ENCODE data around the gene COX20.

The COX20 gene

DNA sequence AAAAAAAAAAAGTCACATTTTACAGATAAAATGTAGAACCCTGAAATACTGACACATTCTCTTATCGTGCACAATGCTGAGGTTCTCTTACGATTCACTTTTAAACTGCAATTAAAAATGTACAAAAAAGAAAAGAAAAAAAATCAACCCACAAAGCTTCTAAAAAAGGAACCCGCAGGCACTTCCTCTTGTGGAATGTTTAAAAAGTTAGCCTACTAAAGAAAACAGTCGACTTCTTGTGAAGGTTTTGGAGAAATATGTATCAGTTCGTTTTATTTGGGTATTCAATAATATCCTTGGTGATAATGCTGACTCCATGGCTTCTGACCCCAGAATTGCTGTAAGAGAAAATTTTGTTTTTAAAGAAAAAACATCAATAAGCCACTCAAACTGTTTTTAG lies 18.7 kb downstream of the COX20 start:
- no peaks in the 10 kb centered on the region for H3K27me3 Mint-ChIP-seq
- peak overlapping the region; percentile 23 for H3K4me3 Mint-ChIP-seq
- H3K4me1 Mint-ChIP-seq (ENCODE audit: low read depth), result peaks cover 90% of the 10 kb centered on the region
- H3K9me3 Mint-ChIP-seq, result no peaks in the 10 kb centered on the region
- peaks cover 100% of the 10 kb centered on the region for H3K36me3 Mint-ChIP-seq (ENCODE audit: low read depth)
- peak overlapping the region; percentile 64 for H3K27ac Mint-ChIP-seq
- DNase-seq, result no peak

- H3K27me3 Mint-ChIP-seq, result no peaks in the 10 kb centered on the region
- H3K9me3 Mint-ChIP-seq, result no peaks in the 10 kb centered on the region
- peaks cover 88% of the 10 kb centered on the region for H3K4me1 Mint-ChIP-seq (ENCODE audit: low read depth)
- no peak for DNase-seq
- peaks cover 100% of the 10 kb centered on the region for H3K36me3 Mint-ChIP-seq (ENCODE audit: low read depth)
- peak overlapping the region; percentile 92 for H3K4me3 Mint-ChIP-seq
- H3K27ac Mint-ChIP-seq, result peak overlapping the region; percentile 93
Observed at GRCh38 chr1:244854865-244855578, 19.6 kb downstream of the COX20 start.

DNA sequence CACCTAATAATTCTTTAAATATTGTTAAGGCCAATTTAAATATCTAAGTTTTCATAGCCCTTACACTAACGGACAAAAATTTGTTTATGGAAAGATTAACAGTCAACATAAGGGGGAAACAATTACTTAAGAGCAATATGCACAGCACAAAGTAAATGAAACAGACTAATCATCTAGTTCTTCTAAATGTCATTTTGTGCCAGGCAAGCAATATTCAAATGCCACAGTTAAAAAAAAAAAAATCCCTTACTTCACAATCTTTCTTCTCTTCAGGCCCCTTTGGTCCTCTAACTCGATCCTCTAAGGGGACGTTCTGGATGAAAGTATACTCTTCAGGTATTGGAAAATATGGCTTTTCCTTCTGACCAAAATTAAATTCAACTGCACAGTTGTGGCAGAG lies 22.3 kb downstream of the COX20 start:
- no peak for DNase-seq
- Mint-ChIP-seq H3K9me3 (no peaks in the 10 kb centered on the region), H3K4me1 (ENCODE audit: low read depth) (peaks cover 76% of the 10 kb centered on the region), H3K27me3 (no peaks in the 10 kb centered on the region), H3K4me3 (peak overlapping the region; percentile 92), H3K36me3 (ENCODE audit: low read depth) (peaks cover 100% of the 10 kb centered on the region), H3K27ac (peak overlapping the region; percentile 93)

GRCh38 chr1:244858357-244858756 lies 22.9 kb downstream of the COX20 start:
- DNase-seq, result no peak

DNA sequence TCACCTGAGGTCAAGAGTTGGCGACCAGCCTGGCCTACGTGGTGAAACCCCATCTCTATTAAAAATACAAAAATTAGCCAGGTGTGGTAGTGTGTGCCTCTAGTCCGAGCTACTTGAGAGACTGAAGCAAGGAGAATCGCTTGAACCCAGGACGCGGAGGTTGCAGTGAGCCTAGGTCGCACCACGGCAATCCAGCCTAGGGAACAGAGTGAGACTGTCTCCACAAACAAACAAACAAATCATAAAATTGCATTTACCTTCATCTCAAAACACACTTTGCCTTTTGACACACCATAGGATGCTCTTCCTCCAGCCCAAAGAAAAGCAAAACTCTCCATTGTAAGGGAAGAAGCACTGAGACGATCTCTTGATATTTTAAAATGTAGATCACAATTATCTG lies 24.6 kb downstream of the COX20 start:
- Mint-ChIP-seq H3K27me3 (no peaks in the 10 kb centered on the region), H3K4me3 (peak overlapping the region; percentile 92), H3K27ac (peak overlapping the region; percentile 99), H3K36me3 (ENCODE audit: low read depth) (peaks cover 86% of the 10 kb centered on the region), H3K9me3 (no peaks in the 10 kb centered on the region), H3K4me1 (ENCODE audit: low read depth) (peaks cover 61% of the 10 kb centered on the region)
- DNase-seq, result no peak

More at GRCh38 chr1:244858357-244858756, 22.9 kb downstream of the COX20 start:
- Mint-ChIP-seq H3K27me3 (no peaks in the 10 kb centered on the region), H3K27ac (peak overlapping the region; percentile 93), H3K36me3 (ENCODE audit: low read depth) (peaks cover 95% of the 10 kb centered on the region), H3K4me3 (peak overlapping the region; percentile 92), H3K4me1 (ENCODE audit: low read depth) (peaks cover 76% of the 10 kb centered on the region), H3K9me3 (no peaks in the 10 kb centered on the region)

- peak overlapping the region; percentile 92 for H3K4me3 Mint-ChIP-seq
Observed at GRCh38 chr1:244860914-244861610, 25.6 kb downstream of the COX20 start.

GRCh38 chr1:244861683-244862082 lies 26.2 kb downstream of the COX20 start:
- H3K9me3 Mint-ChIP-seq, result no peaks in the 10 kb centered on the region
- H3K4me3 Mint-ChIP-seq, result peak overlapping the region; percentile 92
- no peak for DNase-seq
- peaks cover 70% of the 10 kb centered on the region for H3K36me3 Mint-ChIP-seq (ENCODE audit: low read depth)
- H3K27me3 Mint-ChIP-seq, result no peaks in the 10 kb centered on the region
- peaks cover 60% of the 10 kb centered on the region for H3K4me1 Mint-ChIP-seq (ENCODE audit: low read depth)
- H3K27ac Mint-ChIP-seq, result peak overlapping the region; percentile 99

More at GRCh38 chr1:244860914-244861610, 25.6 kb downstream of the COX20 start:
- H3K36me3 Mint-ChIP-seq (ENCODE audit: low read depth), result peaks cover 77% of the 10 kb centered on the region
- H3K27me3 Mint-ChIP-seq, result no peaks in the 10 kb centered on the region
- peak overlapping the region; percentile 99 for H3K27ac Mint-ChIP-seq
- H3K9me3 Mint-ChIP-seq, result no peaks in the 10 kb centered on the region
- peaks cover 60% of the 10 kb centered on the region for H3K4me1 Mint-ChIP-seq (ENCODE audit: low read depth)
- no peak for DNase-seq

GRCh38 chr1:244862354-244862698 lies 26.9 kb downstream of the COX20 start:
- Mint-ChIP-seq H3K27ac (peak overlapping the region; percentile 99), H3K36me3 (ENCODE audit: low read depth) (peaks cover 64% of the 10 kb centered on the region), H3K4me1 (ENCODE audit: low read depth) (peaks cover 56% of the 10 kb centered on the region), H3K4me3 (peak overlapping the region; percentile 92), H3K27me3 (no peaks in the 10 kb centered on the region), H3K9me3 (no peaks in the 10 kb centered on the region)
- DNase-seq, result no peak

DNA sequence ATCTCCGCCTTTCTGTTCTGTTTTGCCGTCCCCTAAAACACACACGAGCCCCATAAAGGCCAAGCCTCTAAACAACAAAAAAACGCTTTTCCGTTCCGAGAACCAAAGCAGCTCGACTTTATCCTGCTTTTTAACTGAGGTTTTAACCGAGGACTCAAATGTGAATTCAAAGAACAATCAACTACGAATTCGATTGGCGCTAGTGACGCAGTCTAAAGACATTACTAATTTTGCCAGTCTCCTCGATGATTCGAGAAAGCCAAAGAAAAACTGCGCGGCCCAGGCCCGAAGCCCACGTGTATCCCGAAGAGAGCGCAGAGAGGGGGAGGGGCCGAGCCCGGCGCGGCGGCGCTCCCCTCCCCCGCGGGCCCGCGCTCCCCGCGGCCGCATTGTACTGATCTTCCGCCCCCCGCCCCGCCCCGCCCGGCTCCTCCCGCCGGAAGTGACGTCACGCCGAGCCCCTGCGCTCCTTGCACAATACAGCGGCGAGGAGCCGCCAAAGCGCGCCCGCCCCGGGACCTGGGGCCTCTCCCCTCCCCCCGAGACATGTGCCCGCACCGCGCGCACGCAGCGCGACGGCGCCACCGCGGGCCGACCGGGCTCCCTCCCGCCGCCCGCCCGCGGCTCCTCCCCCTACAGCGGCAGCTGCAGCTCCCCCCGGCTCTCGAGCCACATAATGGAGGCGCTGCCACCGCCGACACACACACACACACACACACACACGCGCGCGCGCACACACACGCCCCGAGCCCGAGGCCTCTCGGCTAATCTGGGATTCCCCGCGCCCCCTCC lies 27.4 kb downstream of the COX20 start:
- no peaks in the 10 kb centered on the region for H3K9me3 Mint-ChIP-seq
- peak; percentile 97 for DNase-seq
- H3K4me3 Mint-ChIP-seq, result peak overlapping the region; percentile 92
- no peaks in the 10 kb centered on the region for H3K27me3 Mint-ChIP-seq
- peak overlapping the region; percentile 99 for H3K27ac Mint-ChIP-seq
- H3K36me3 Mint-ChIP-seq (ENCODE audit: low read depth), result peaks cover 58% of the 10 kb centered on the region
- peaks cover 50% of the 10 kb centered on the region for H3K4me1 Mint-ChIP-seq (ENCODE audit: low read depth)

- Mint-ChIP-seq H3K4me3 (peak overlapping the region; percentile 92), H3K9me3 (no peaks in the 10 kb centered on the region), H3K4me1 (ENCODE audit: low read depth) (peaks cover 43% of the 10 kb centered on the region), H3K27ac (peak overlapping the region; percentile 99), H3K36me3 (ENCODE audit: low read depth) (peaks cover 51% of the 10 kb centered on the region), H3K27me3 (no peaks in the 10 kb centered on the region)
- DNase-seq, result no peak
Observed at GRCh38 chr1:244863491-244864252, 28.2 kb downstream of the COX20 start.

DNA sequence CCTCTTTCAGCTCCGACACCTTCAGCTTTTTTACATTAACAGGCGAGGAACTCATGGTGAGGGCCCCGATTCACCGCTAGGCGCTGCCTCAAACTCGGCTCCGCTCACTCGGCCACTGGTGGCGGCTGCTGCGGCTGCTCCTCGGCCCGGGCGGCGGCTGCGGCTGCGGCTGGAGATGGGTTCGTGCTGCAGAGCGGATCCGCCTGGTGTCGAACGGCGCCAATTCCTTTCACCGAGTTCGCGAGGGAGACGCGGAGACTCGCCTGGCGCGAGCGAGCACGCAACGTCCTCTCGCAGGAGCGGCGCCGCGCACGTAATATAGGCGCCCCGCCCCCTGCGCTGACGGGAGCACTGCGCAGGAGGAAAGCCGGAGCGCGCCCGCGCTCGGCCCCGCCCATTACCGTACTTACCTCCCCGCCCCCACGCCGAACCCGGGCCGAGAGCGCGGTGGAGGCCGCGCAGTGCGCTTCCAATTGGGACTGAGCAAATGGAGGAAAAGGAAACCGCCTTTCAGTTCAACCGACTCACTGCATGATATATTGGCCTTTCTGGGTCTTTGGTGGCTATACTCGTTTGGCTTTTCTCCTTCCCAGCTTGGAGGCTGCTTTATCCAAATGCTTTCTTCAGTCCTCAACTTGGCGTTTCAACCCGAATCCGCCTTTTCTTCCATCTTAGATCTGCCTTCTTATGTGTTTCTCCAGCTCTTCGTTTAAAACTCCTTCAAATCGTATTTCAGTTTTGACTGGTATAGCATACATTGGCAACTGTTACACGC lies 29.0 kb downstream of the COX20 start, which contains the start of gene HNRNPU:
Gene HNRNPU, minus strand, starts transcription at position 291 of the 775 bp plus-strand sequence. Its CDS starts 236 bp downstream, at position 55.
- Mint-ChIP-seq H3K27me3 (no peaks in the 10 kb centered on the region), H3K27ac (peak within 1 kb of the TSS; percentile 99), H3K4me3 (peak within 1 kb of the TSS; percentile 92), H3K9me3 (no peaks in the 10 kb centered on the region), H3K4me1 (ENCODE audit: low read depth) (peaks cover 36% of the 10 kb centered on the region), H3K36me3 (ENCODE audit: low read depth) (peaks cover 43% of the 10 kb centered on the region)
- DNase-seq, result peak; percentile 98

GRCh38 chr1:244865028-244865371 lies 29.5 kb downstream of the COX20 start:
- Mint-ChIP-seq H3K4me3 (peak overlapping the region; percentile 92), H3K27me3 (no peaks in the 10 kb centered on the region), H3K9me3 (no peaks in the 10 kb centered on the region), H3K4me1 (ENCODE audit: low read depth) (peaks cover 32% of the 10 kb centered on the region), H3K36me3 (ENCODE audit: low read depth) (peaks cover 37% of the 10 kb centered on the region), H3K27ac (peak overlapping the region; percentile 99)
- peak; percentile 53 for DNase-seq

DNA sequence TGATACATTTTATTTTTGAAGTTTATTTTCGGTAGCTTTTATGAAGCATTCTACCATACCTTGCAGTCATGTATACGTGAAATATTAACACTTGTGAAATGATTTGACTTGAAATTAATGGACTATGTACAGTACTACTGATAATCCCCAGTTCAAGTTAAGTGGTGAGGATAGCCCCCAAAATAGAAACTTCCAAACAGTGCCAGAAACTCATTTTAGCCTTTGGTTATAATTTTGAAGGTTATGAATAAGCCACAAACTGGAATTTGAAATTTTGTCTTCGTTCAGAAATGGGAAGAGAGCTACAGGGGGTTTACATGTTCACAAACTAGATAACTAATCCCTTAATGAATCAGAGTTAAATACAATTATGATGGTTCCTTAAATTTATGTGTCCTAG lies 30.4 kb downstream of the COX20 start:
- peak overlapping the region; percentile 99 for H3K27ac Mint-ChIP-seq
- no peaks in the 10 kb centered on the region for H3K27me3 Mint-ChIP-seq
- DNase-seq, result no peak
- peaks cover 29% of the 10 kb centered on the region for H3K36me3 Mint-ChIP-seq (ENCODE audit: low read depth)
- H3K4me3 Mint-ChIP-seq, result peak overlapping the region; percentile 92
- H3K9me3 Mint-ChIP-seq, result no peaks in the 10 kb centered on the region
- H3K4me1 Mint-ChIP-seq (ENCODE audit: low read depth), result peaks cover 25% of the 10 kb centered on the region

Data from activated T-cell treated with anti-CD3 and anti-CD28 coated beads, Interleukin-2, amount 50 U/mL, for 24 hours (primary cell).